ENCODE data around the gene EPB42. TPM values are rescaled to one million over a fixed set of nuclear protein-coding genes. Genes with fewer than 3 reads are reported as not detected.

The EPB42 gene
- total and polyA plus RNA-seq, 2 of the 4 experiments (the other 2 are of a cell fraction) = not detected

DNA sequence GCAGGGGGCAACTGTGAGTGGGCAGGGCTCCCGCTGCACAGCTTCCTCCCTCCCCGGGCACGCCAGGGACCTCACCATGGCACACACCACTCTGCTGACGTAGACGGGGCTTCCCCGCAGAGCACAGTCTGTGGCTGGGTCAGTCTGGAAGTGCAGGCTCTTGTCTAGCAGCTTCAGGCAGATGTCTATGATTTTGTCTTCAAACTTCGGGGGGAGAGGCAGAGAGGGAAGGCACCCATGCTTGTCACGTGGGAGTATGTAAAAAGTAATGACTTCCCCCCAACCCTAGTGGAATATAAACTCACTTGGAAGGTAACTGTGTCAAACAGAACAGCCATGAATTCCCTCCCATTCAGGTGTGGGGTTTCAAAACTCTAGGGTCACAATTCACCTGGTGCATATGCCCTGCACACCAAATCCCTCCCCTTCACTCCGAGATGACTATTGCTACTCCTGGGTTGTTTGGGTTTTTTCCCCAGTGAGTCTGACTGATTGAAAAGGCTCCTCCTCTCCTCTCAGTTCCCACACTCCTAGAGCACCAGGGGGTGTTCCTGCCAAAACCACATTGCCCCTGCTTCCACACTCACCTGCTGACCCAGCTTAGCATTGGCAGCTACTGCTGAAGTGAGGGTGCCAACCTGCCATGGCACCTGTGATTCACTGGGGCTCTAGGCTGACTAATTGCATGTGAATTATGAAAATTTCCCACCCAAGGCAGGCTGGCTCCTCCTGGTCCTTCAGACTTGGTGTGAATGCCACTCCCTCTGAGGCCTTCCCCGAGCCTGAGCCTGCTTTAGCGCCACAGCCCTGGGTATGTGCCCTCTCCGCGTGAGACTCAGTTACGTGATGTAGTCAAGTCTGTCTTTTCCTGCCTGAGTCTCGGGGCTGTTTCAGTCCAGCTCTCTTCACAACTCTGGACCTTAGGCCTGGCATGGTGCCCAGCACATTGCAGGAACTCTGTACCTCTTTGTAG, 32.9 kb upstream of the EPB42 start:
- POLR2A ChIA-PET (ENCODE audit: unreplicated experiment) = no interaction called here
- peak overlapping the region; percentile 25 for H2AFZ ChIP-seq (replicated peaks; ENCODE audit: low read length, poor library complexity)
- DNase-seq (peak; percentile 18), ATAC-seq (ENCODE audit: low read depth) (no peak)
- H3K4me1 ChIP-seq (ENCODE audit: control insufficient read depth, insufficient read depth, low read length) = peaks cover 2% of the 10 kb centered on the region; the same call in 1 of the 2 replicates
- H4K8ac ChIP-seq (ENCODE audit: low read depth in 2 of 2, low read length in 2 of 2) = no peak overlapping the region
- TF ChIP-seq CEBPB (IDR thresholded peaks at IDR 0.05; ENCODE audit: low read depth, low read length) = no peak
- TF ChIP-seq POLR2A (IDR thresholded peaks at IDR 0.05; ENCODE audit: low read depth, low read length) = no peak
- H4K20me1 ChIP-seq (ENCODE audit: insufficient read depth, low read length) = no peaks in the 10 kb centered on the region
- WGBS, 2 experiments (ENCODE audit: extremely low coverage in 2 of 2, insufficient read length in 1 of 2) = 50% methylated on average over 2 of the region's 15 CpGs; no CpG with 5 or more reads in 1 of the 2 experiments
- CTCF ChIA-PET = interaction anchor here (0.8 kb wide), 1 partner anchor 28 kb away, joined by 3 read pairs; no protein-coding TSS in a partner anchor
- no peak overlapping the region for H3K14ac ChIP-seq (replicated peaks; ENCODE audit: low read depth, low read length)
- no peak overlapping the region for H2BK15ac ChIP-seq (ENCODE audit: low read depth, low read length)
- no peaks in the 10 kb centered on the region for H3K9me3 ChIP-seq (ENCODE audit: control insufficient read depth, insufficient read depth, low read length)
- no TSS peak for BruUV-seq (replicated peaks)
- intact Hi-C loops (cut with micrococcal nuclease) = no loop called here
- no peak overlapping the region for H2BK120ac ChIP-seq (ENCODE audit: low read depth, low read length)
- no peak overlapping the region for H2BK20ac ChIP-seq (ENCODE audit: low read depth, low read length)
- H3K27me3 ChIP-seq (ENCODE audit: control insufficient read depth, insufficient read depth, low read length) = peaks cover 41% of the 10 kb centered on the region
- H3K36me3 ChIP-seq (ENCODE audit: control insufficient read depth, insufficient read depth, low read length) = no peaks in the 10 kb centered on the region
- H3K79me1 ChIP-seq (ENCODE audit: low read depth in 1 of 2, low read length in 2 of 2) = no peaks in the 10 kb centered on the region
- dilution Hi-C loops (cut with HindIII; ENCODE audit: low sequenced_read_pairs, unreplicated experiment) = no loop called here
- no peak overlapping the region for H3K23ac ChIP-seq (ENCODE audit: low read depth, low read length)
- no peak overlapping the region for H3K4me3 ChIP-seq (ENCODE audit: insufficient read depth, low read depth, low read length)
- H2BK5ac ChIP-seq (ENCODE audit: low read depth, low read length, poor library complexity, severe bottlenecking) = no peak overlapping the region
- in situ Hi-C loops (cut with MboI; ENCODE audit: low sequenced_read_pairs) = no loop called here
- H4K5ac ChIP-seq (ENCODE audit: low read depth, low read length) = no peak overlapping the region
- no peak overlapping the region for H3K9ac ChIP-seq (ENCODE audit: low read depth, low read length)
- H3K18ac ChIP-seq (ENCODE audit: low read depth, low read length) = no peak overlapping the region
- H3K56ac ChIP-seq (ENCODE audit: extremely low read depth, insufficient read depth, low read length) = no peak overlapping the region
- no peak overlapping the region for H4K91ac ChIP-seq (ENCODE audit: insufficient read depth, low read depth, low read length)
- H2AK5ac ChIP-seq (ENCODE audit: low read depth, low read length) = no peak overlapping the region
- H2AK9ac ChIP-seq (replicated peaks; ENCODE audit: low read depth, low read length, poor library complexity) = no peak overlapping the region
- no peak overlapping the region for H3K4me2 ChIP-seq (ENCODE audit: low read depth, low read length)
- no peaks in the 10 kb centered on the region for H3K9me1 ChIP-seq (ENCODE audit: insufficient read depth, low read length)
- H3K27ac ChIP-seq (ENCODE audit: insufficient read depth, low read length) = no peak overlapping the region
- no peak overlapping the region for H3K4ac ChIP-seq (ENCODE audit: low read depth, low read length)

All from IMR-90 (cell line).